HUES6 (cell line): Measurements from ENCODE around the gene CHKB.
"Not testable (repeated sequence)": the region's sequence is repeated elsewhere in the genome, so short reads cannot be mapped to it uniquely, and the experiment has no call there.

Experiments used
- H3K27ac ChIP-seq: 2 replicates; pipeline ENCODE4 v1.7.0; 2013; ENCODE audit warnings: low read depth, mild to moderate bottlenecking, low read length, inconsistent platforms
- H3K27me3 ChIP-seq: 2 replicates; pipeline ENCODE4 v1.6.1; 2013; ENCODE audit warnings: low read length; ENCODE audit not compliant: control insufficient read depth, insufficient read depth
- H3K36me3 ChIP-seq: 2 replicates; pipeline ENCODE4 v1.6.1; 2013; ENCODE audit warnings: low read length; ENCODE audit not compliant: control insufficient read depth, insufficient read depth
- H3K4me1 ChIP-seq: 2 replicates; pipeline ENCODE4 v1.6.1; 2013; ENCODE audit warnings: low read length; ENCODE audit not compliant: control insufficient read depth, insufficient read depth
- H3K4me3 ChIP-seq: 2 replicates; pipeline ENCODE4 v1.5.1; 2013; ENCODE audit warnings: low read depth, low read length
- H3K9ac ChIP-seq: one replicate; pipeline ENCODE4 v1.6.1; 2013; ENCODE audit warnings: mild to moderate bottlenecking, low read length
- H3K9me3 ChIP-seq: 2 replicates; pipeline ENCODE4 v1.6.1; 2013; ENCODE audit warnings: low read depth, low read length; ENCODE audit not compliant: control insufficient read depth, insufficient read depth

Gene CHKB

DNA sequence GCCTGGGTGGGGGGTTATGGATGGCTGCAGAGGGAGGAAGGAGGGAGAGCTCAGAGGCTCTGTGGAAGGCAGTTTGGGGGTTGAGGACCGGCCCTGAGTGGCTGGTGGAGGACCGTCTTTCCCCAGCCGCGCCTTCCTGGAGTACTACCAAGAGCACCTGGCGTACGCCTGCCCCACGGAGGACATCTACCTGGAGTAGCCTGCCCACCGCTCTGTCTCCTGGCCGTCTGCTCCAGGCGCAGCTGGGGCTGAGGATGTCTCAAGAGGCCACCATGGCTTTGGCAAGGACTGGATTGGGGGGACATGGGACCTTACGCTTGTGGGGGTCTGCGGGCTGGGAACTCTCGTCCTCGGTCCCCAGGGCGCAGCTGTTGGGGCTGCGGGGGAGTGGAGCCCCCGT lies 27.9 kb upstream of the CHKB start:
- H3K4me1 ChIP-seq = peaks cover 5% of the 10 kb centered on the region; the same call in 1 of the 2 replicates
- no peak overlapping the region for H3K27ac ChIP-seq
- no peaks in the 10 kb centered on the region for H3K36me3 ChIP-seq
- no peak overlapping the region for H3K9ac ChIP-seq
- peaks cover 70% of the 10 kb centered on the region for H3K27me3 ChIP-seq
- no peaks in the 10 kb centered on the region for H3K9me3 ChIP-seq
- no peak overlapping the region for H3K4me3 ChIP-seq

DNA sequence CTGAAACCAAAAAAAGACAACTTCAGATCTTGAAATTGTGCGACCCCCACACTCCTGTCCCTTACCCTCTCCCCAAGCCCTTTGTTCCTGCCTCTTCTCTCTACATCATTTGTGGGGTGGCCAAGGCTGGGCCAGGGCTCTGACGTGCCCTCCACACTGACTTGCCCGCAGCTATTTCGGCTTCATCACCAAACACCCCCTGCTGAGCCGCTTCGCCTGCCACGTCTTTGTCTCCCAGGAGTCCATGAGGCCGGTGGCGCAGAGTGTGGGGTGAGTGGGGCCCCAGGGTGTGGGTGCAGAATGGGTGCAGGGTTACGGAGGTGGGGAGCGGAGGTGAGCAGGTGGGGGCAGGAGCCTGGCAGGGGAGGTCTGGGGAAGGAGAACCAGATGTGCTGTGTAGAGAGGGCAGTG lies 27.4 kb upstream of the CHKB start:
- peaks cover 75% of the 10 kb centered on the region for H3K27me3 ChIP-seq

DNA sequence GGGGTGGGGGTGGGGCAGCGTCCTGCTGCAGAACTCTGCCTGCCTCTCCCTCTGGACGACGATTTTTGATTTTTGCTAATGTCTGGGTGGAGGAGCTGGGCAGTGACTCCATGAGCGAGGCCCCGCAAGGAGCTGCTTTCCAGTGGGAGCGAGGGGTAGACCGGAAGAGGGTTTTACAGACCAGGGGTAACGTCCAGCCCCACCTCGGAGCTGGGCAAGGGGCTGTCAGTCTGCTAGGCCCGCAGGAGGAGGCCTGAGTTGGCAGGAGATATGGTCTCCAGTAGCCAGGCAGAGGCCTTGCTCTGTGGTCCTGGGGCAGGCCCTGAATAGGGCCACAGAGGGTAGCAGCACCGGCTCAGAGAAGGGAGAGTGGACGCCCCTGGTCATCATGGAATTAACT lies 26.9 kb upstream of the CHKB start:
- H3K4me3 ChIP-seq = no peak overlapping the region
- no peak overlapping the region for H3K27ac ChIP-seq
- H3K27me3 ChIP-seq = peaks cover 80% of the 10 kb centered on the region
- H3K9ac ChIP-seq = no peak overlapping the region
- no peaks in the 10 kb centered on the region for H3K9me3 ChIP-seq
- H3K4me1 ChIP-seq = peaks cover 5% of the 10 kb centered on the region; the same call in 1 of the 2 replicates
- H3K36me3 ChIP-seq = no peaks in the 10 kb centered on the region

More for the DNA sequence above, 27.4 kb upstream of the CHKB start:
- no peak overlapping the region for H3K27ac ChIP-seq
- no peaks in the 10 kb centered on the region for H3K9me3 ChIP-seq
- H3K4me3 ChIP-seq = no peak overlapping the region
- no peaks in the 10 kb centered on the region for H3K36me3 ChIP-seq
- no peak overlapping the region for H3K9ac ChIP-seq
- H3K4me1 ChIP-seq = peaks cover 5% of the 10 kb centered on the region; the same call in 1 of the 2 replicates

GRCh38 chr22:50608996-50609395 lies 26.3 kb upstream of the CHKB start:
- H3K4me3 ChIP-seq = no peak overlapping the region
- no peak overlapping the region for H3K9ac ChIP-seq
- no peaks in the 10 kb centered on the region for H3K9me3 ChIP-seq
- H3K36me3 ChIP-seq = no peaks in the 10 kb centered on the region
- H3K4me1 ChIP-seq = peaks cover 5% of the 10 kb centered on the region; the same call in 1 of the 2 replicates
- H3K27me3 ChIP-seq = peaks cover 85% of the 10 kb centered on the region
- no peak overlapping the region for H3K27ac ChIP-seq

DNA sequence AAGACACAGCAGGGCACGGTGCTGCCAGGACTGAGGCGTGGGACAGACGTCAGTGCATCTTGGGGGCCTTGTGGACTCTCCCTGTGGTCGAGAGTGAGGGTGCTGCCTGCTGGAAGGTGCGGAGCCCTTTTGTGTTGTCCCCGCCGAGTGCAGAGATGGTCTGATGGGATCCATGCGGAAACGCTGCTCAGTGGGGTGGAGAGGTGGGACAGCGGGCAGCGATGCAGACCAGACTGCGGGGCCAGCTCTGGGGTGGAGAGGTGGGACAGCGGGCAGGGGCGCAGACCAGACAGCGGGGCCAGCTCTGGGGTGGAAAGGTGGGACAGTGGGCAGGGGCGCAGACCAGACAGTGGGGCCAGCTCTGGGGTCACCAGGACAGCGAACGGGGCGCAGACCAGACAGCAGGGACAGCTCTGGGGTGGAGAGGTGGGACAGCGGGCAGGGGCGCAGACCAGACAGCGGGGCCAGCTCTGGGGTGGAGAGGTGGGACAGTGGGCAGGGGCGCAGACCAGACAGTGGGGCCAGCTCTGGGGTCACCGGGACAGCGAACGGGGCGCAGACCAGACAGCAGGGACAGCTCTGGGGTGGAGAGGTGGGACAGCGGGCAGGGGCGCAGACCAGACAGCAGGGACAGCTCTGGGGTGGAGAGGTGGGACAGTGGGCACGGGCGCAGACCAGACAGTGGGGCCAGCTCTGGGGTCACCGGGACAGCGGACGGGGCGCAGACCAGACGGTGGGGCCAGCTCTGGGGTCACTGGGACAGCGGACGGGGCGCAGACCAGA lies 25.6 kb upstream of the CHKB start:
- not testable (repeated sequence) for H3K9me3 ChIP-seq, H3K27ac ChIP-seq, H3K9ac ChIP-seq, H3K4me1 ChIP-seq, H3K36me3 ChIP-seq, H3K4me3 ChIP-seq
- peaks cover 88% of the 10 kb centered on the region for H3K27me3 ChIP-seq

GRCh38 chr22:50607659-50608020 lies 25.0 kb upstream of the CHKB start:
- Histone ChIP-seq H3K9me3 (no peaks in the 10 kb centered on the region), H3K27me3 (peaks cover 89% of the 10 kb centered on the region), H3K9ac (no peak overlapping the region), H3K36me3 (no peaks in the 10 kb centered on the region), H3K4me1 (peaks cover 5% of the 10 kb centered on the region; the same call in 1 of the 2 replicates), H3K27ac (no peak overlapping the region), H3K4me3 (no peak overlapping the region)

DNA sequence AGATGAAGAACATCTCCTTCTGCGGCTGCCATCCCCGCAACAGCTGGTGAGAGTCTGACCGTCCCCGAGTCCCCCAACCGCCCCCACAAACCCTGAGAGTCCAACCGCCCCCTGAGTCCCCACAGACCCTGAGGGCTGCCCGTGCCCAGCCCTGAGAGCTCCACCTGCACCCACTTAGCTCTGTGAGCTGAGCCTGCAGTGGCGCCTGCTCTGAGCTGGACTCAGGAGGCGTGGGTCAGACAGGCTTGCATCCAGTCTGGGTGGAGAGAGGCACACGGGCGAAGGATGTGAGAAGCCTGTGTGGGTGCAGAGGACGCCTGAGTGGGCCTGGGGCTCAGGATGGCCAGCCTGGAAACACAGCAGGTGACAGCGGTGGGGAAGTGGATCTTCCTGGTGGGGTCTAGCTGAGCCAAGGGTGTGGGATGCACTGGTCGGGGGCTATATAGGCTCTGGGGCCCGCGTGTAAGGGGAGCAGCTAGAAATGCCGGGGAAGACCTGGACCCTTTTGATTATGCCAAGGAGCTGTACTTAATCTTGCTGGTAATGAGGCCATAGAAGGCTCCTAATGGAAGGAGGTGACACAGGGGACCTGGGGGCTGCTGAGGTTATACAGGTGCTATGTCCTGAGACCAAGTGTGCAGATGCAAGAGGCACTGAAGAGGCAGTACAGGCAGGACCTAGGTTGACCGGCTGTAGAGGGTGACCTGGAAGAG lies 24.5 kb upstream of the CHKB start:
- H3K27me3 ChIP-seq = peaks cover 89% of the 10 kb centered on the region

GRCh38 chr22:50606165-50606945 lies 23.7 kb upstream of the CHKB start:
- H3K4me1 ChIP-seq = no peaks in the 10 kb centered on the region
- H3K9ac ChIP-seq = no peak overlapping the region
- no peaks in the 10 kb centered on the region for H3K9me3 ChIP-seq
- no peak overlapping the region for H3K4me3 ChIP-seq
- H3K36me3 ChIP-seq = no peaks in the 10 kb centered on the region
- H3K27ac ChIP-seq = no peak overlapping the region
- peaks cover 93% of the 10 kb centered on the region for H3K27me3 ChIP-seq

More for the DNA sequence above, 24.5 kb upstream of the CHKB start:
- Histone ChIP-seq H3K27ac (no peak overlapping the region), H3K9ac (no peak overlapping the region), H3K4me3 (no peak overlapping the region), H3K9me3 (no peaks in the 10 kb centered on the region), H3K4me1 (no peaks in the 10 kb centered on the region), H3K36me3 (no peaks in the 10 kb centered on the region)

- Histone ChIP-seq H3K9me3 (no peaks in the 10 kb centered on the region), H3K4me1 (peaks cover 3% of the 10 kb centered on the region; the same call in 1 of the 2 replicates), H3K27ac (no peak overlapping the region), H3K27me3 (peaks cover 93% of the 10 kb centered on the region), H3K4me3 (no peak overlapping the region), H3K9ac (no peak overlapping the region), H3K36me3 (no peaks in the 10 kb centered on the region)
These were observed 23.0 kb upstream of the CHKB start for GRCh38 chr22:50605613-50606074.

DNA sequence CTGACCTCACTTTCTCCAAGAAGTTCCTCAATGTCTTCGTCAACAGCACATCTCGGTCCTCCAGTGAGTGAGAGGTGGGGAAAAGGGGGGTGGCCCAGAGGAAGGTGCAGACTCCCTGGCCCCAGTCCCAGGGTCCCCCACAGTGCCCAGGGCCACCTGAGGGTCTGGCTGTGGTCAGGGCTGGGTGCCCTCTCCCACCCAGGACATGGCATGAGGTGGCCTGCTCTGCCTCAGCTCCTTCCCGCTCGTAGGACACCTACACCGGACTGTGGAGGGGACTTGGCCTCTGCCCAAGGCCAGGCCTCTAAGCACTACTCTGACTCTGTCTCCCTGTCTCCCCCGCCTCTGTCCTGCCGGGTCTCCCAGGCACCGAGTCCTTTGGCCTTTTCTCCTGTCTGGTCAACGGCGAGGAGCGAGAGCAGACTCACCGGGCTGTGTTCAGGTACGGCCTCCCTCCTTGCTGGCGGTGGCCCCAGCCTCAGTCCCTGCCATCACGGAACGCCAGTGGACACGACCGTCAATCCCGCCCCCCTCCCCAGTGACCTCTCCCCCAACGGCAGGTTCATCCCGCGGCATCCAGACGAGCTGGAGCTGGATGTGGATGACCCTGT lies 22.5 kb upstream of the CHKB start:
- no peaks in the 10 kb centered on the region for H3K9me3 ChIP-seq
- no peak overlapping the region for H3K9ac ChIP-seq
- H3K4me3 ChIP-seq = no peak overlapping the region
- no peaks in the 10 kb centered on the region for H3K36me3 ChIP-seq
- H3K27ac ChIP-seq = no peak overlapping the region
- peaks cover 3% of the 10 kb centered on the region; the same call in 1 of the 2 replicates for H3K4me1 ChIP-seq
- peaks cover 90% of the 10 kb centered on the region for H3K27me3 ChIP-seq
